Panc1 (cell line): ENCODE results near the gene DLG4.

Experiments used
- POLR2AphosphoS5 ChIP-seq: IDR thresholded peaks from 2 replicates; pipeline ENCODE4 v1.6.1; 2012; ENCODE audit warnings: mild to moderate bottlenecking, low read depth, low read length, moderate library complexity
- TF ChIP-seq, protein P1 (sequence below): fragments of 450-650 bp; IDR thresholded peaks from 2 replicates; pipeline ENCODE4 v1.5.1; 2017; ENCODE audit warnings: mild to moderate bottlenecking
- TF ChIP-seq, protein P2 (sequence below), 2 experiments: IDR thresholded peaks; 2 replicates each; pipeline ENCODE4 v1.6.1; 2011 to 2012; ENCODE audit warnings: low read depth in 2 of 2, control low read depth in 1 of 2, low read length in 1 of 2, mild to moderate bottlenecking in 1 of 2, moderate library complexity in 1 of 2; ENCODE audit not compliant: insufficient read depth in 1 of 2

DNA sequence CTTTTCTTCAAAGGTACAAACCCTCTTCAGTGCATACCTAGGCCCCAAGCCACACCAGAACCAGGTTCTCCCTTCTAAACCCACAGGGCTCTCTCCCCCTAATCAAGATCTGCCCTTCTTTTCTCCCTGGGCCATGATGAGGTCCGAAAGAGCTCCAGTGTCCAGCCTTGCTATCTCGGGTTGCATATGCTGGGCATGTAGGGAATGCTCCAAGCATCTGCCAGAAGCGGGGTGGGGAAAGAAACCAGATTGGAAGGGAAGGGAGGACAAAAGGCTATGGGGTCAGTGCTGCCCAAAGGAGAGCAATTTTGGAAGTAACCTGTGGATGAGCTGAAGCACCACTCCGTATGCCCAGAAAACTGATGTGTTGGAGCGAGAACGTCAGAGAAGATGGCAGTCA lies 29.6 kb upstream of the DLG4 start:
- TF ChIP-seq, protein P1, sequence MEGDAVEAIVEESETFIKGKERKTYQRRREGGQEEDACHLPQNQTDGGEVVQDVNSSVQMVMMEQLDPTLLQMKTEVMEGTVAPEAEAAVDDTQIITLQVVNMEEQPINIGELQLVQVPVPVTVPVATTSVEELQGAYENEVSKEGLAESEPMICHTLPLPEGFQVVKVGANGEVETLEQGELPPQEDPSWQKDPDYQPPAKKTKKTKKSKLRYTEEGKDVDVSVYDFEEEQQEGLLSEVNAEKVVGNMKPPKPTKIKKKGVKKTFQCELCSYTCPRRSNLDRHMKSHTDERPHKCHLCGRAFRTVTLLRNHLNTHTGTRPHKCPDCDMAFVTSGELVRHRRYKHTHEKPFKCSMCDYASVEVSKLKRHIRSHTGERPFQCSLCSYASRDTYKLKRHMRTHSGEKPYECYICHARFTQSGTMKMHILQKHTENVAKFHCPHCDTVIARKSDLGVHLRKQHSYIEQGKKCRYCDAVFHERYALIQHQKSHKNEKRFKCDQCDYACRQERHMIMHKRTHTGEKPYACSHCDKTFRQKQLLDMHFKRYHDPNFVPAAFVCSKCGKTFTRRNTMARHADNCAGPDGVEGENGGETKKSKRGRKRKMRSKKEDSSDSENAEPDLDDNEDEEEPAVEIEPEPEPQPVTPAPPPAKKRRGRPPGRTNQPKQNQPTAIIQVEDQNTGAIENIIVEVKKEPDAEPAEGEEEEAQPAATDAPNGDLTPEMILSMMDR, result no peak
- TF ChIP-seq, protein P2, sequence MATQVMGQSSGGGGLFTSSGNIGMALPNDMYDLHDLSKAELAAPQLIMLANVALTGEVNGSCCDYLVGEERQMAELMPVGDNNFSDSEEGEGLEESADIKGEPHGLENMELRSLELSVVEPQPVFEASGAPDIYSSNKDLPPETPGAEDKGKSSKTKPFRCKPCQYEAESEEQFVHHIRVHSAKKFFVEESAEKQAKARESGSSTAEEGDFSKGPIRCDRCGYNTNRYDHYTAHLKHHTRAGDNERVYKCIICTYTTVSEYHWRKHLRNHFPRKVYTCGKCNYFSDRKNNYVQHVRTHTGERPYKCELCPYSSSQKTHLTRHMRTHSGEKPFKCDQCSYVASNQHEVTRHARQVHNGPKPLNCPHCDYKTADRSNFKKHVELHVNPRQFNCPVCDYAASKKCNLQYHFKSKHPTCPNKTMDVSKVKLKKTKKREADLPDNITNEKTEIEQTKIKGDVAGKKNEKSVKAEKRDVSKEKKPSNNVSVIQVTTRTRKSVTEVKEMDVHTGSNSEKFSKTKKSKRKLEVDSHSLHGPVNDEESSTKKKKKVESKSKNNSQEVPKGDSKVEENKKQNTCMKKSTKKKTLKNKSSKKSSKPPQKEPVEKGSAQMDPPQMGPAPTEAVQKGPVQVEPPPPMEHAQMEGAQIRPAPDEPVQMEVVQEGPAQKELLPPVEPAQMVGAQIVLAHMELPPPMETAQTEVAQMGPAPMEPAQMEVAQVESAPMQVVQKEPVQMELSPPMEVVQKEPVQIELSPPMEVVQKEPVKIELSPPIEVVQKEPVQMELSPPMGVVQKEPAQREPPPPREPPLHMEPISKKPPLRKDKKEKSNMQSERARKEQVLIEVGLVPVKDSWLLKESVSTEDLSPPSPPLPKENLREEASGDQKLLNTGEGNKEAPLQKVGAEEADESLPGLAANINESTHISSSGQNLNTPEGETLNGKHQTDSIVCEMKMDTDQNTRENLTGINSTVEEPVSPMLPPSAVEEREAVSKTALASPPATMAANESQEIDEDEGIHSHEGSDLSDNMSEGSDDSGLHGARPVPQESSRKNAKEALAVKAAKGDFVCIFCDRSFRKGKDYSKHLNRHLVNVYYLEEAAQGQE (IDR thresholded peaks at IDR 0.05; ENCODE audit: insufficient read depth in 1 of 2, low read depth in 2 of 2, low read length in 1 of 2), result no peak
- TF ChIP-seq POLR2AphosphoS5, result no peak
